HL-60 (cell line): ENCODE data around the gene ENDOU.

Experiments used
- CTCF ChIP-seq: IDR thresholded peaks from one replicate; pipeline ENCODE4 v1.5.1; 2011; ENCODE audit warnings: low read length, control low read depth, inconsistent platforms; ENCODE audit not compliant: insufficient read depth
- GABPA ChIP-seq: IDR thresholded peaks from 2 replicates; pipeline ENCODE4 v1.6.1; 2012; ENCODE audit warnings: low read depth
- POLR2AphosphoS5 ChIP-seq: IDR thresholded peaks from 2 replicates; pipeline ENCODE4 v1.6.1; 2012; ENCODE audit warnings: low read depth

GRCh38 chr12:47766502-47767215 is 41.4 kb upstream of the ENDOU start:
- no peak for TF ChIP-seq CTCF
- no peak for TF ChIP-seq POLR2AphosphoS5
- no peak for TF ChIP-seq GABPA
